Osteocyte (in vitro differentiated cells): ENCODE results near the gene CYP26B1. TPM values are rescaled to one million over a fixed set of nuclear protein-coding genes. Genes with fewer than 3 reads are reported as not detected.

Experiments used
- DNase-seq: peaks from one replicate; pipeline ENCODE4 v3.0.0; 2021; ENCODE audit warnings: mixed read lengths; ENCODE audit not compliant: unreplicated experiment; ENCODE audit errors: extremely low spot score
- H3K27ac Mint-ChIP-seq: one replicate; pipeline ENCODE4 v1.8.0; 2021; ENCODE audit warnings: mild to moderate bottlenecking, mixed read lengths; ENCODE audit not compliant: unreplicated experiment
- H3K27me3 Mint-ChIP-seq: one replicate; pipeline ENCODE4 v1.8.0; 2021; ENCODE audit warnings: mixed read lengths; ENCODE audit not compliant: unreplicated experiment
- H3K36me3 Mint-ChIP-seq: one replicate; pipeline ENCODE4 v1.8.0; 2021; ENCODE audit warnings: mixed read lengths; ENCODE audit not compliant: unreplicated experiment
- H3K4me1 Mint-ChIP-seq: one replicate; pipeline ENCODE4 v1.8.0; 2021; ENCODE audit warnings: mixed read lengths; ENCODE audit not compliant: unreplicated experiment
- H3K4me3 Mint-ChIP-seq: one replicate; pipeline ENCODE4 v1.8.0; 2021; ENCODE audit warnings: mild to moderate bottlenecking, moderate library complexity, mixed read lengths; ENCODE audit not compliant: unreplicated experiment
- H3K9me3 Mint-ChIP-seq: one replicate; pipeline ENCODE4 v1.8.0; 2021; ENCODE audit warnings: mixed read lengths; ENCODE audit not compliant: unreplicated experiment
- CTCF ChIP-seq: fragments of 200-600 bp; sonication (generic); IDR thresholded peaks from 2 replicates; pipeline ENCODE4 v1.5.0; 2021; ENCODE audit warnings: antibody characterized with exemption, mild to moderate bottlenecking, moderate library complexity
- total RNA-seq: library from RNA; stranded (reverse); gene quantifications from 2 replicates; pipeline ENCODE4 v1.2.1, GENCODE V29; 2021

Gene CYP26B1
- total RNA-seq, 1 donor from 2014 or later: 1.3 TPM

- Mint-ChIP-seq H3K9me3 (no peaks in the 10 kb centered on the region), H3K36me3 (no peaks in the 10 kb centered on the region), H3K27ac (no peak overlapping the region), H3K4me3 (no peak overlapping the region), H3K4me1 (peaks cover 6% of the 10 kb centered on the region), H3K27me3 (peaks cover 41% of the 10 kb centered on the region)
- TF ChIP-seq CTCF: no peak
- DNase-seq: no peak
These were observed 44.5 kb downstream of the CYP26B1 start for GRCh38 chr2:72103161-72103560.

GRCh38 chr2:72098935-72099334, 48.7 kb downstream of the CYP26B1 start:
- no peak overlapping the region for H3K27ac Mint-ChIP-seq
- no peak for DNase-seq
- H3K4me3 Mint-ChIP-seq: no peak overlapping the region
- TF ChIP-seq CTCF: no peak
- H3K36me3 Mint-ChIP-seq: no peaks in the 10 kb centered on the region
- H3K9me3 Mint-ChIP-seq: no peaks in the 10 kb centered on the region
- peaks cover 65% of the 10 kb centered on the region for H3K27me3 Mint-ChIP-seq
- H3K4me1 Mint-ChIP-seq: peaks cover 3% of the 10 kb centered on the region

- no peaks in the 10 kb centered on the region for H3K9me3 Mint-ChIP-seq
- H3K4me3 Mint-ChIP-seq: no peak overlapping the region
- peaks cover 52% of the 10 kb centered on the region for H3K27me3 Mint-ChIP-seq
- H3K36me3 Mint-ChIP-seq: no peaks in the 10 kb centered on the region
- peak; percentile 59 for DNase-seq
- H3K4me1 Mint-ChIP-seq: no peaks in the 10 kb centered on the region
- TF ChIP-seq CTCF: no peak
- no peak overlapping the region for H3K27ac Mint-ChIP-seq
These were observed 50.4 kb downstream of the CYP26B1 start for GRCh38 chr2:72097276-72097675.

- Mint-ChIP-seq H3K27ac (no peak overlapping the region), H3K36me3 (no peaks in the 10 kb centered on the region), H3K4me3 (no peak overlapping the region), H3K27me3 (peaks cover 43% of the 10 kb centered on the region), H3K9me3 (no peaks in the 10 kb centered on the region), H3K4me1 (no peaks in the 10 kb centered on the region)
- TF ChIP-seq CTCF: no peak
- DNase-seq: peak; percentile 2
These were observed 51.5 kb downstream of the CYP26B1 start for GRCh38 chr2:72096181-72096580.

GRCh38 chr2:72095364-72095763, 52.3 kb downstream of the CYP26B1 start:
- H3K4me3 Mint-ChIP-seq: no peak overlapping the region
- H3K27ac Mint-ChIP-seq: no peak overlapping the region
- no peak for TF ChIP-seq CTCF
- no peaks in the 10 kb centered on the region for H3K36me3 Mint-ChIP-seq
- H3K27me3 Mint-ChIP-seq: peaks cover 38% of the 10 kb centered on the region
- H3K9me3 Mint-ChIP-seq: no peaks in the 10 kb centered on the region
- H3K4me1 Mint-ChIP-seq: no peaks in the 10 kb centered on the region
- peak; percentile 30 for DNase-seq
